Measurements from ENCODE around the gene TNFRSF18. TPM values are rescaled to one million over a fixed set of nuclear protein-coding genes. Genes with fewer than 3 reads are reported as not detected.

Gene TNFRSF18
- total and polyA plus RNA-seq, 5 donors: 0.14 to 0.38 TPM; not detected in 3

DNA sequence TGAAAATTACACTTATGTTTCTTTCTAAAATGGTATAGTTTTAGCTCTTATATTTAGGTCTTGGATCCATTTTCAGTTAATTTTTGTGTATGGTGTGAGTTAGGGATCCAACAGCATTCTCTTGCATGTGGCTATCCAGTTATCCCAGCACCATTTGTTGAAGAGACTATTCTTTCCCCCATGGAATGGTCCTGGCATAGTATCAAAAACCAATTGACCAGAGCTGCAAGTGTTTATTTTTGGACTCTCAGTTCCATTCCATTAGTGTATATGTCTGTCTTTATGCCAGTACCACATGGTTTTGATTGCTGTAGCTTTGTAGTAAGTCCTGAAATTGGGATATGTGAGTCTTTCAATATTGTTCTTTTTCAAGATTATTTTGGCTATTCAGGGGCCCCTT, 18.5 kb downstream of the TNFRSF18 start:
- Histone ChIP-seq H3K4me1 (ENCODE audit: control insufficient read depth, insufficient read depth, low read length) (no peaks in the 10 kb centered on the region), H3K27me3 (ENCODE audit: control insufficient read depth, insufficient read depth) (no peaks in the 10 kb centered on the region), H3K4me3 (ENCODE audit: low read length) (no peak overlapping the region), H3K27ac (ENCODE audit: low read length) (no peak overlapping the region), H3K9me3 (ENCODE audit: control insufficient read depth, low read length) (no peaks in the 10 kb centered on the region)
- no peak for DNase-seq
- intact Hi-C loops (cut with DNase I): no loop called here
- ATAC-seq: no peak

DNA sequence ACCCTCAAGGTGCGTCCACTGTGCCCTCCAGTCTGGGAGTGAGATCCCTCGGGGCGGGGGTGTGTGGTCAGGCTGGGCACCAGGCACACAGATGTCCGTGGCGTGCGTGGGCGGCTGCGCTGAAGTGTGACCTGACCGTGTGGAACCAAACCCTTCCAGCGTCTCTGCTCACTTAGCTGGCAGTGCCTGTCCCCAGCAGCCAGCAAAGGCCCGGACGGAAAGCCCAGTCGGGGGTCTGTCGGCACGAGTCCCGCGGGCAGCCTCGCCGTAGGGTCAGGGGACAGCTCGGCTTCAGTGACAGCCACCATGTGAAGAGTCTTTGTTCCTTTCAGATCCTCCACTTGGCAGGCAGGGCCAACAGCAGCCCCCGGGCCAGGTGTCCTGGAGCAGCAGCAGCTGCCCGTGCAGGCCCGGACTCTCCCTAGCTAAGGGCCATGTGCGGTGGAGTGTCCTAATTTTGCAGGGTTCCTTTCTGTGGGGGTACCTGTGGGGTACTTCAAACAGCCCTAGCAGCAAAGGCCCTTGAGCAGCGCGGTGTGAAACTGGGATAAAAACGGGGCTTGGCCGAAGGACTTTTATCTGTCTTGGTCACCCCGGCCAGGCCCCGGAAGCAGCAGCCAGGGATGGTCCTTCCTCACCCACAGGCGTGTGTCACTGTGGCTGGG, 21.2 kb downstream of the TNFRSF18 start:
- no peak overlapping the region for H3K4me3 ChIP-seq (ENCODE audit: low read length)
- no peak for ATAC-seq
- 79% methylated on average over 31 of the region's 31 CpGs for WGBS
- peak; percentile 10 to 57 (median 37) for DNase-seq
- no peaks in the 10 kb centered on the region for H3K4me1 ChIP-seq (ENCODE audit: control insufficient read depth, insufficient read depth, low read length)
- H3K9me3 ChIP-seq (ENCODE audit: control insufficient read depth, low read length): no peaks in the 10 kb centered on the region
- no peaks in the 10 kb centered on the region for H3K27me3 ChIP-seq (ENCODE audit: control insufficient read depth, insufficient read depth)
- H3K27ac ChIP-seq (ENCODE audit: low read length): no peak overlapping the region
- intact Hi-C loops (cut with DNase I): no loop called here

DNA sequence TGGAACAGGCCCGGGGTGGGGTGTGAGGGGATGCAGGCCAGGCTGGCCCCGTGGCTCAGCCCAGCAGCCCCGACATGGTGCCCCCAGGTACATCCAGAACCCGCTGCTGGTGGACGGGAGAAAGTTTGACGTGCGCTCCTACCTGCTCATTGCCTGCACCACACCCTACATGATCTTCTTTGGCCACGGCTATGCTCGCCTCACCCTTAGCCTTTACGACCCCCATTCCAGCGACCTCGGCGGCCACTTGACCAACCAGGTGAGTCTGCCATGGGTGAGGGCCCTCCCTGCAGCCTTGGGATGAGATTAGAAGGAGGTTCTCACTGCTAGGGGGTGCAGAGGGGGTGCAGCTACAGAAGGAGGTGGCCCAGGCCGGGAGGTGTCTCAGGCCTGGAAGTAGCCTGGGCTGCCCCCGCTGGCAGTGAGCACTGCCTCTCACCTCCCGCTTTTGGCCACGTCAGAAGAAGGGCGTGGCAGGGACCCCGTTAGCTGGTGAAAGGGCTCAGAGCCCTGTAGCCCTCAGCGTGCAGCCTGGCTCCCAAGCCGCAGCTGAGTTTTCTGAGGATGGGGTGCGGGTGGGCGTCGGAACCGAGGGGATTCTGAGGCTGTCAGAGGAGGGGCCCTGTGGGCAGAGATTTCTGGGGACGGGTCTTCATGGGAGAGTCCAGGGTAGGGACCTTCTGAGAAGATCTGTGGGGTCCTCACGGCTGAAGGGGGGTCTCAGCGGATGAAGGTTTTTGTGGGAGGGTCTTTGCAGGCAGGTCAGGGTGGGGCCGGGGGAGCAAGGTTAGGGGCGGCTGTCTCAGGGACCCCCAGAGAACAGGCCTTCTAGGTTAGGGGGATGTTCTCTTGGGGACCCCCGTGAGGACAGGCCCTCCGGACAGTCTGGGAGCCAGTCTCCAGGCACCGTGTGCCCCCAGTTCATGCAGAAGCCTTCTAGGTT, 22.3 kb downstream of the TNFRSF18 start:
- H3K4me3 ChIP-seq (ENCODE audit: low read length): no peak overlapping the region
- intact Hi-C loops (cut with DNase I): no loop called here
- no peaks in the 10 kb centered on the region for H3K4me1 ChIP-seq (ENCODE audit: control insufficient read depth, insufficient read depth, low read length)
- no peaks in the 10 kb centered on the region for H3K27me3 ChIP-seq (ENCODE audit: control insufficient read depth, insufficient read depth)
- no peaks in the 10 kb centered on the region for H3K9me3 ChIP-seq (ENCODE audit: control insufficient read depth, low read length)
- ATAC-seq: peak in 1 of 2 donors; percentile 5
- DNase-seq: peak in 2 of 3 donors; percentile 28 to 33
- no peak overlapping the region for H3K27ac ChIP-seq (ENCODE audit: low read length)
- WGBS: 82% methylated on average over 32 of the region's 33 CpGs

DNA sequence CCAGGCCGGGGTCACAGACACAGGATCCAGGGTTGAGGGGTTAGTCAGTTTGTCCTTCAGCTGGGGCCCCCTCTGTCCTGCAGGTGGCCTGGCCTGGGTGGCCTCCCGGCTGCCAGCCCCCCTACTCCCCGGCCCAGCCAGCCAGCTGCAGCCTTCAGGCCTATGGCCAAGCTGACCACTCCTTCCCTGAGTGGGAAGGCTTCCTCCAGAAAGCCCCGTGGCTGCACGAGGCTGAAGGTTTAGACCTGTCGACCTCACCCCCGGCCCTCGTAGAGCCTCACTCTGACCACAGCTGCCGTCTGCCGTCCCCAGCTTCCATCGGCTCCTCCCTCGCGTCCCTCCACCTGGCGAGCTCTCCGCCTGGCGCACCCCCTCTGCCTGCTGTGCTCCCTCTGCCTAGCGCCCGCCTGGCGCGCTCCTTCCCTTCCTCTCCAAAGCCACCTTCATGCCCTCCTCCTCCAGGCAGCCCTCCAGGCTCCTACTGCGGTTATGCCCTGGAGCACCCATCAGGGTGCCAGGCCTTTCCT, 23.1 kb downstream of the TNFRSF18 start:
- no peak overlapping the region for H3K27ac ChIP-seq (ENCODE audit: low read length)

DNA sequence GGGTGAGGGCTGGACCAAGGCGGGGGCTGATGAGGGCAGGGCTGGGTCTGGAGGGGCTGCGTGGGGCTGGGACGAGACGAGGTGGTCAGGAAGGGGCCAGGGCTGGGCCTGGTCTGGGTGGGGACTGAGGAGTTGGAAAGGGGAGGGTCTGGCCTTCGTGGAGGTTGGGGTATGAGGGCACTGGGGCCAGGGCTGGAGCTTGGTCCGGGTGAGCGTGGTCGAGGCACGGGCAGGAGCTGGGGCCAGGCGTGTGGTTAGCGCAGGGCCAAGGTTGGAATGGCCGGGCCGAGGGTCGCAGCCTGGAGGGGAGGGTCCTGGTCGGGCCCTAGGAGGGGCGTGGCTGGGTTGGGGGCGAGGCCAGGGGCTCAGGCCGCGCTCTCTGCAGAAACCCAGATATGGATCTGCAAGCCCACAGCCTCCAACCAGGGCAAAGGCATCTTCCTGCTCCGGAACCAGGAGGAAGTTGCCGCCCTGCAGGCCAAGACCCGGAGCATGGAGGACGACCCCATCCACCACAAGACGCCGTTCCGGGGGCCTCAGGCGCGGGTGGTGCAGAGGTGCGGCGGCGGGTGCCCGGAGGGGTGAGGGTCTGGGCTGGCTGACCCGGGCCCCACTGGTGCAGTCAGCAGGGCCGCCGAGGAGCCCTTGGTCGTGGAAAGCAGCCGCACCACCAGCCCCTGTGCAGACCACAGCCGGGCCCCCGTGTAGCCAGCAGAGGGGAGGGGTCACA, 23.7 kb downstream of the TNFRSF18 start:
- H3K9me3 ChIP-seq (ENCODE audit: control insufficient read depth, low read length): no peaks in the 10 kb centered on the region
- no peak overlapping the region for H3K27ac ChIP-seq (ENCODE audit: low read length)
- 58% methylated on average over 39 of the region's 39 CpGs for WGBS
- H3K27me3 ChIP-seq (ENCODE audit: control insufficient read depth, insufficient read depth): no peaks in the 10 kb centered on the region
- DNase-seq (peak; percentile 16 to 59 (median 38)), ATAC-seq (peak; percentile 13 to 18)
- H3K4me3 ChIP-seq (ENCODE audit: low read length): no peak overlapping the region
- H3K4me1 ChIP-seq (ENCODE audit: control insufficient read depth, insufficient read depth, low read length): no peaks in the 10 kb centered on the region
- intact Hi-C loops (cut with DNase I): no loop called here

More for the DNA sequence above, 23.1 kb downstream of the TNFRSF18 start:
- peak in 1 of 2 donors; percentile 16 for ATAC-seq
- DNase-seq: peak; percentile 7 to 41 (median 34)
- 69% methylated on average over 21 of the region's 21 CpGs for WGBS
- no peaks in the 10 kb centered on the region for H3K9me3 ChIP-seq (ENCODE audit: control insufficient read depth, low read length)
- H3K27me3 ChIP-seq (ENCODE audit: control insufficient read depth, insufficient read depth): no peaks in the 10 kb centered on the region
- intact Hi-C loops (cut with DNase I): no loop called here
- no peak overlapping the region for H3K4me3 ChIP-seq (ENCODE audit: low read length)
- no peaks in the 10 kb centered on the region for H3K4me1 ChIP-seq (ENCODE audit: control insufficient read depth, insufficient read depth, low read length)

DNA sequence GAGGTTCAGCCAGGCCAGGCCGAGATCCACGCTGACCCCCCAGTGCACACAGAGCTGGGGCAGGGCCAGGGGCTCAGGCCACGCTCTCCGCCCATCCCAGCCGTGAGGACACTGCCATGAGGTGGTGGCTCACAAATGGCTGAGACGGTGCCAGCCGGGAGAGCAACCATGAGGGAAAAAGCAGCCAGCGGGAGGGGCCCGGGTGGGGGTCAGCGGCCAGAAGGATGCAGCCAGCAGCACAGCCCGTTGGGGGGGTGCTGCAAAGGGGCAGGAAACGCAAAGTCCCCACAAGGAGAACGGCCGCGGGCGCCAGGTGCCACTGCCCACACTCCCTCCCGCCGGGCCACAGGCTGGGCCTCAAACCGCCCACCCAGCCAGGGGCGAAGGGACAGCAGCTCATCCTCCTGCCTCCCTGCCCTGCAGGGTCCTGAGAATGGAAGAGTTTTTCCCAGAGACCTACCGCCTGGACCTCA, 24.4 kb downstream of the TNFRSF18 start:
- Histone ChIP-seq H3K27me3 (ENCODE audit: control insufficient read depth, insufficient read depth) (no peaks in the 10 kb centered on the region), H3K4me3 (ENCODE audit: low read length) (no peak overlapping the region), H3K4me1 (ENCODE audit: control insufficient read depth, insufficient read depth, low read length) (no peaks in the 10 kb centered on the region), H3K27ac (ENCODE audit: low read length) (no peak overlapping the region), H3K9me3 (ENCODE audit: control insufficient read depth, low read length) (no peaks in the 10 kb centered on the region)
- ATAC-seq: no peak
- WGBS: 80% methylated on average over 21 of the region's 21 CpGs
- DNase-seq: peak; percentile 9 to 58 (median 40)
- intact Hi-C loops (cut with DNase I): no loop called here

DNA sequence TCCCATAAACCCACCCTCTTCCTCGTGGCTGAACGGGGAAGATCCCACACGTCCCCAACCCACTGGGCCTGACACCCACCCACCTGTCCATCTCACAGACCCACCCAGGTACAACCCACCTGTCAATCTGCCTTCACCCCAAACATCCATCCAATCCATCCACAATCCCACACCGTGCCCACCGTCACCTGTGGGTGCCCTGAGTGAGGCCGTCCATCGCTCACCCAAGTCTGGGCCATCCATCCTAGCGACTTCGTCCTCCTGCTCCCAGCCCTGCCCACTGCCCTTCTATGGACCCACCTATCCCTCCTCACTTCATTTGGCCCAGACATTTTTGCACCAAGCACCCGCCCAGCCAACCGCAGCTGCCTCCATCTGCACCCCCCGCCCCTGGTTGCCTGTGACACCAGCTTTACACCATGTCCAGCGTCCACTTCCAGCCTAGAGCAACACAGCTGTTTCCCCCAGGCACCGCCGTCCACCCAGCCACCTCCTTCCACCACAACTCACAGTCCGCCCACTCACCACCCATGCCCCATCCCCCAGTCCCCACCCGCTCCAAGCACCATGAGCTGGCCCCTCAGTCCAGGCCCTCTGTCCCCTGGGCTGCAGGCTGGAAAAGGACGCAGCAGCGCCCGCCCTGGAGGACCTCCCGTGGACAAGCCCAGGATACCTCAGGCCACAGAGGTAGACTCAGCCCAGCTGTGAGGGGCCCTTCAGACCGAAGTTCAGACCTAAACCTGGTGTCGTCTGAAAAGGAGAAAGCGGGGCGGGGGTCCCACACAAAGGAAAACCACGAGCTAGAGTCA, 25.1 kb downstream of the TNFRSF18 start:
- H3K4me3 ChIP-seq (ENCODE audit: low read length): no peak overlapping the region
- H3K4me1 ChIP-seq (ENCODE audit: control insufficient read depth, insufficient read depth, low read length): no peaks in the 10 kb centered on the region
- H3K27me3 ChIP-seq (ENCODE audit: control insufficient read depth, insufficient read depth): no peaks in the 10 kb centered on the region
- DNase-seq (peak in 2 of 3 donors; percentile 30 to 48), ATAC-seq (no peak)
- 87% methylated on average over 26 of the region's 26 CpGs for WGBS
- H3K9me3 ChIP-seq (ENCODE audit: control insufficient read depth, low read length): no peaks in the 10 kb centered on the region
- no peak overlapping the region for H3K27ac ChIP-seq (ENCODE audit: low read length)
- intact Hi-C loops (cut with DNase I): no loop called here

DNA sequence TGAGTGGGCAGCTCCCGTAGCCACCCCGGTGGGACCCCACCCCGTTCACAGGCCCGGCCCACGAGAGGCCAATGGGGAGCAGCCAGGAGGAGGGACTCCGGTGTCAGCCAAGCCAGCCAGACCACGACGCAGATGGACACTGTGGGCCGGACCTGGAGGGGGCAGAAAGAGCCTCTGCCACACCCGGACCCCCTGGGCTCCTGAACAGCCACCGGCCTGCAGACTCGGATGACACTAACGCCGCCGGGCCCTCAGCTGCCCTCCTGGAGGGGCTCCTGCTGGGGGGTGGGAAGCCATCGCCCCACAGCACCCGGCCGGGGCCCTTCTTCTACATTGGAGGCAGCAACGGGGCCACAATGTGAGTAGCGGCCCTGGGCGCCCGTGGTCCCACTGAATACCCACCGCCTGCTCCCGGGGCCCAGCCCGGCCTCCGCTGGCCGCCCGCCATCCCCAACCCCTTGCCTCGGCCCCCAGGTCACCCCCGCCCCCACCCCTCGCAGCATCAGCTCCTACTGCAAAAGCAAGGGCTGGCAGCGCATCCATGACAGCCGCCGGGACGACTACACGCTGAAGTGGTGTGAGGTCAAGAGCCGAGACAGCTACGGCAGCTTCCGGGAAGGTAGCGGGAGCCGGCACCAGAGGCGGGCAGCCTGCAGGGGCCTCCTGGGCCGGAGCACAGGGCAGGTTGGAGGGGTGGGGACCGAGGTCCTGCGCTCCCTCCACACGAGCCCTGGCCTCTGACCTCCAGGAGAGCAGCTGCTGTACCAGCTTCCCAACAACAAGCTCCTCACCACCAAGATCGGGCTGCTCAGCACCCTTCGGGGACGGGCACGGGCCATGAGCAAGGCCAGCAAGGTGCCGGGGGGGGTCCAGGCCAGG, 26.2 kb downstream of the TNFRSF18 start:
- H3K27ac ChIP-seq (ENCODE audit: low read length): no peak overlapping the region
- H3K4me1 ChIP-seq (ENCODE audit: control insufficient read depth, insufficient read depth, low read length): no peaks in the 10 kb centered on the region
- DNase-seq (peak in 2 of 3 donors; percentile 38 to 56), ATAC-seq (no peak)
- intact Hi-C loops (cut with DNase I): no loop called here
- no peaks in the 10 kb centered on the region for H3K27me3 ChIP-seq (ENCODE audit: control insufficient read depth, insufficient read depth)
- H3K9me3 ChIP-seq (ENCODE audit: control insufficient read depth, low read length): no peaks in the 10 kb centered on the region
- WGBS: 67% methylated on average over 51 of the region's 51 CpGs
- no peak overlapping the region for H3K4me3 ChIP-seq (ENCODE audit: low read length)

DNA sequence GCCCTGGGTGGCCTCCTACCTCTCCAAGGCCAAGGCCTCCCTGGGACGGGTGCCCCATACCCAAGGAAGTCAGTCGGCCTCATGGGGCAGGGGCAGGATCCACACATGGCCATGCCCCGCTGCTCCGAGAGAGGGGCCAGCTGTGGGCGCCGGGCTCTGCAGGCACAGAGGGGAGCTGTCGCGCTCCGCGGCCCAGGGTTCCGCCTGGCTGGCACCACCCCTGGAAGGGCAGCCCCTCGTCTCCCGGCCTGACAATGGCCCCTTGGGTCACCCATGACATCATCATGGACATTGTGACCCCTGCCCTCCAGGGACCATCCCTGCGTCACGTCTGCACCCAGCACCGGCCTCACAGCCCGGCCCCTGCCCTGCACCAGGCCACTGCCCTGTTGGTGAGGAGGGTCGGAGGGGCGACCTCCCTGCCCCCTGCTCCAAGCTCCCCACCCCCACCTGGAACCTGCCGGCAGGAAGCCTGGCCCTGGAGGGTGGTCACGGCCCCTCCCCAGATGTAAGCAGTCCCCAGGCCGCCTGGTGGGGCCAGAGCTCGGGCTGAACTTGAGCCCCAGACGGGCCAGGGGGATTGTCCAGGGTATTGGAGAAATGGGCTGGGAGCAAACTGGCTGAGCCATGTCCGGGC, 26.9 kb downstream of the TNFRSF18 start:
- DNase-seq (peak in 2 of 3 donors; percentile 42 to 46), ATAC-seq (no peak)
- H3K27ac ChIP-seq (ENCODE audit: low read length): no peak overlapping the region
- WGBS: 80% methylated on average over 25 of the region's 25 CpGs
- H3K27me3 ChIP-seq (ENCODE audit: control insufficient read depth, insufficient read depth): no peaks in the 10 kb centered on the region
- no peaks in the 10 kb centered on the region for H3K4me1 ChIP-seq (ENCODE audit: control insufficient read depth, insufficient read depth, low read length)
- H3K9me3 ChIP-seq (ENCODE audit: control insufficient read depth, low read length): no peaks in the 10 kb centered on the region
- H3K4me3 ChIP-seq (ENCODE audit: low read length): no peak overlapping the region
- intact Hi-C loops (cut with DNase I): no loop called here

Data from right cardiac atrium (tissue), 5 donors.